Endometrial microvascular endothelial cells (primary cell): ENCODE results near the gene PTGR2. TPM values are rescaled to one million over a fixed set of nuclear protein-coding genes. Genes with fewer than 3 reads are reported as not detected.
"Not testable (repeated sequence)": the region's sequence is repeated elsewhere in the genome, so short reads cannot be mapped to it uniquely, and the experiment has no call there.

Experiments used
- in situ Hi-C: cut with HindIII; loops from 2 replicates; pipeline ENCODE4 v1.10.0; 2017; ENCODE audit warnings: low sequenced_read_pairs, low pct_unique_long_range_greater_than_20kb; ENCODE audit errors: inconsistent ontology term
- total RNA-seq: library from RNA; depleted of rRNA; stranded (reverse); fragments of >200 nt; gene quantifications from one replicate; pipeline ENCODE4 v1.2.3, GENCODE V29; 2015; ENCODE audit errors: inconsistent ontology term

PTGR2 gene
- 4.9 TPM for total RNA-seq

- in situ Hi-C loops = no loop called here
Measured at GRCh38 chr14:73851567-73852382, at the start of gene PTGR2. Gene PTGR2, plus strand, starts transcription at chr14:73851831. Its CDS starts 7,032 bp downstream, at chr14:73858863.

GRCh38 chr14:73802431-73803188 is 49.0 kb upstream of the PTGR2 start:
- in situ Hi-C loops = no loop called here

- in situ Hi-C loops = no loop called here
Measured at GRCh38 chr14:73804636-73805035, 47.0 kb upstream of the PTGR2 start.

GRCh38 chr14:73807457-73807856 is 44.2 kb upstream of the PTGR2 start:
- in situ Hi-C loops = no loop called here

GRCh38 chr14:73809391-73809790 is 42.2 kb upstream of the PTGR2 start:
- in situ Hi-C loops = no loop called here

GRCh38 chr14:73810478-73811163 is 41.0 kb upstream of the PTGR2 start:
- in situ Hi-C loops = no loop called here

- in situ Hi-C loops = no loop called here
Measured at GRCh38 chr14:73811164-73811503, 40.5 kb upstream of the PTGR2 start.

- in situ Hi-C loops = no loop called here
Measured at GRCh38 chr14:73814153-73814552, 37.5 kb upstream of the PTGR2 start.

- in situ Hi-C loops = no loop called here
Measured at GRCh38 chr14:73815849-73816248, 35.8 kb upstream of the PTGR2 start.

- in situ Hi-C loops = no loop called here
Measured at GRCh38 chr14:73816393-73816816, 35.2 kb upstream of the PTGR2 start.

- in situ Hi-C loops = no loop called here
Measured at GRCh38 chr14:73817020-73817655, 34.5 kb upstream of the PTGR2 start.

GRCh38 chr14:73818821-73819220 is 32.8 kb upstream of the PTGR2 start:
- in situ Hi-C loops = no loop called here

GRCh38 chr14:73820631-73821030 is 31.0 kb upstream of the PTGR2 start:
- in situ Hi-C loops = no loop called here

GRCh38 chr14:73823339-73823885 is 28.2 kb upstream of the PTGR2 start:
- in situ Hi-C loops = no loop called here

- in situ Hi-C loops = no loop called here
Measured at GRCh38 chr14:73824127-73824526, 27.5 kb upstream of the PTGR2 start.

- in situ Hi-C loops = no loop called here
Measured at GRCh38 chr14:73824536-73824935, 27.1 kb upstream of the PTGR2 start.

- in situ Hi-C loops = no loop called here
Measured at GRCh38 chr14:73825551-73826188, 26.0 kb upstream of the PTGR2 start.

- in situ Hi-C loops = not testable (repeated sequence)
Measured at GRCh38 chr14:73827190-73827589, 24.4 kb upstream of the PTGR2 start.
